Epithelial cell of proximal tubule (primary cell): ENCODE results near the gene HOXD13. TPM values are rescaled to one million over a fixed set of nuclear protein-coding genes. Genes with fewer than 3 reads are reported as not detected.

ENCODE experiments used
- DNase-seq: peaks from one replicate; pipeline ENCODE4 v3.0.0-alpha.2; 2011; ENCODE audit warnings: low read depth
- H3K4me3 ChIP-seq: 2 replicates; pipeline ENCODE4 v1.5.1; 2011; ENCODE audit warnings: low read depth, mild to moderate bottlenecking, low read length
- total RNA-seq: library from RNA; depleted of rRNA; stranded (reverse); fragments of >200 nt; gene quantifications from 2 replicates; pipeline ENCODE4 v1.2.3, GENCODE V29; 2015
- TF ChIP-seq, protein P1 (sequence below): conservative IDR thresholded peaks from 2 replicates; pipeline ENCODE4 v1.5.1; 2012; ENCODE audit warnings: low read depth, mild to moderate bottlenecking, low read length

The HOXD13 gene
- total RNA-seq, 1 donor from 2014 or later = not detected

DNA sequence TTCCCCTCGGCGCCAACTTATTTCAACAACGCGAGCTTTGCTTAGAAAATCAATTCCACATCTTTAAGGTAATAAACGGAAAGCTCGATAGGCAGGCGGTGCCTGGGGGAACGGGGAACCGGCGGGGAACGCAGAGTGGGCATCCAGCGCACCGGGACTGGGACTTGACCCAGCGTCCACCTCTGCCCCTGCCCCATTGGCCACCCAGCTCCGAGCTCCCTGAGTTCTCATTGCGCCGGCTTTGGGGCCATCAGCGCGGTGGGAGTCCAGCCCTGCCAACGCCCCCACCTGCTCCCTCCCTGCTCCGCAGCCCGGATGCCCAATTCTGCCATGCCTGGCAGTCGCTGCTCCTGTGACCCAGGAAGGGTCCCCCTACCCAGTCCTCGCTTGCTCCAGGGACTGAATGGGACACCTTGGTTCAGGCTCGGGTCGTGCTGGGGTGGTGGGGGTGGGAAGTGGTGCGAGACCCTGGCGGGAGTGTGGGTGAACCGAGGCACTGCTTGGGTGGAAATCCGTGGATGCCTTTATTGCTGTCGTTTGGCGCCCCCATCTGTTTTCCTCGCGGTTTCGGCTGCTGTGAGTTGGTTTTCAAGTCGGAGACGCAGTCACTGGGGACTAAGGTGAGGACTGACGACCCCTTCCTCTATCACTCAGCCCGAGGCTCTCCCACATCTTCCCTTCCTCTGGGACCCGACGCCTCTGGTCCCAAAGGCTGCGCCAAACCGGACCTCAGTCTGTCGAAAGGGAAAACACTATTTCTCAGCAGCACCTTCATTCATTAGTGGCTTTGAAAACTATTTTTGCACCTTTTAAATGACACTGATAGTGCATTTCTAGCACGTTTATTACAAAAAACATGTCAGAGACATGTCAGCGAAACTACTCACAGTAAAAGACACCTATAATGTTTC is 6.4 kb upstream of the HOXD13 start:
- H3K4me3 ChIP-seq = no peak overlapping the region
- no peak for DNase-seq
- TF ChIP-seq, protein P1, sequence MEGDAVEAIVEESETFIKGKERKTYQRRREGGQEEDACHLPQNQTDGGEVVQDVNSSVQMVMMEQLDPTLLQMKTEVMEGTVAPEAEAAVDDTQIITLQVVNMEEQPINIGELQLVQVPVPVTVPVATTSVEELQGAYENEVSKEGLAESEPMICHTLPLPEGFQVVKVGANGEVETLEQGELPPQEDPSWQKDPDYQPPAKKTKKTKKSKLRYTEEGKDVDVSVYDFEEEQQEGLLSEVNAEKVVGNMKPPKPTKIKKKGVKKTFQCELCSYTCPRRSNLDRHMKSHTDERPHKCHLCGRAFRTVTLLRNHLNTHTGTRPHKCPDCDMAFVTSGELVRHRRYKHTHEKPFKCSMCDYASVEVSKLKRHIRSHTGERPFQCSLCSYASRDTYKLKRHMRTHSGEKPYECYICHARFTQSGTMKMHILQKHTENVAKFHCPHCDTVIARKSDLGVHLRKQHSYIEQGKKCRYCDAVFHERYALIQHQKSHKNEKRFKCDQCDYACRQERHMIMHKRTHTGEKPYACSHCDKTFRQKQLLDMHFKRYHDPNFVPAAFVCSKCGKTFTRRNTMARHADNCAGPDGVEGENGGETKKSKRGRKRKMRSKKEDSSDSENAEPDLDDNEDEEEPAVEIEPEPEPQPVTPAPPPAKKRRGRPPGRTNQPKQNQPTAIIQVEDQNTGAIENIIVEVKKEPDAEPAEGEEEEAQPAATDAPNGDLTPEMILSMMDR = peak; percentile 60

DNA sequence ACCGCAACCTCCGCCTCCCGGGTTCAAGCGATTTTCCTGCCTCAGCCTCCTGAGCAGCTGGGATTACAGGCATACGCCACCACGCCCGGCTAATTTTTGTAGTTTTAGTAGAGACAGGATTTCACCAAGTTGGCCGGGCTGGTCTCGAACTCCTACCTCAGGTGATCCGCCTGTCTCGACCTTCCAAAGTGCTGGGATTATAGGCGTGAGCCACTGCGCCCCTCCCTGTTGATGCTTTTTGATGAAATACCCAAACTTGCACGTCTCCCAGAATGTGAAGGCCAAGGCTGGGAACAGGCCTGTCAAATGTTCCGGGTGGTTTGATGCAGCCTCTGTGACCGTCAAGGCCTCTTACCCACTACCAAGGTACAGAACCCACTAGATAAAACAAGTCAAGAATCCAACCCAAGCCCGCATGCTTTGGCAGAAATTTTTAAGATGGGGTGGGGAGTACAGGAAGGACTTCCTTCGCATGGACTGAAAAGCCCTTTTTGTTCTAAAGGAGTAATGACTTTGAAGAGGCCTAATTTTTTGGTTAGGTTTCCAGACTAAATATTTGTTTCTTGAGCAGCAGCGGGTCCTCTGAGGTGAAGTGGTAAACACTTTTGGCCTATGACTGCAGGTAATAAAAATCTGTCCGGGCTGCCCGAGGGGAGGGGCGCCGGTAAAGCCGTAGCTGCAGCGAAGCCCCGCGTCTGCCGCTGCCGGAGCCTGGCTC is 5.0 kb upstream of the HOXD13 start:
- DNase-seq = no peak
- TF ChIP-seq, protein P1 = no peak
- peak overlapping the region; percentile 39 for H3K4me3 ChIP-seq

GRCh38 chr2:176088048-176088936 is 4.2 kb upstream of the HOXD13 start:
- H3K4me3 ChIP-seq = peak overlapping the region; percentile 39
- no peak for DNase-seq
- TF ChIP-seq, protein P1 = peak; percentile 72

DNA sequence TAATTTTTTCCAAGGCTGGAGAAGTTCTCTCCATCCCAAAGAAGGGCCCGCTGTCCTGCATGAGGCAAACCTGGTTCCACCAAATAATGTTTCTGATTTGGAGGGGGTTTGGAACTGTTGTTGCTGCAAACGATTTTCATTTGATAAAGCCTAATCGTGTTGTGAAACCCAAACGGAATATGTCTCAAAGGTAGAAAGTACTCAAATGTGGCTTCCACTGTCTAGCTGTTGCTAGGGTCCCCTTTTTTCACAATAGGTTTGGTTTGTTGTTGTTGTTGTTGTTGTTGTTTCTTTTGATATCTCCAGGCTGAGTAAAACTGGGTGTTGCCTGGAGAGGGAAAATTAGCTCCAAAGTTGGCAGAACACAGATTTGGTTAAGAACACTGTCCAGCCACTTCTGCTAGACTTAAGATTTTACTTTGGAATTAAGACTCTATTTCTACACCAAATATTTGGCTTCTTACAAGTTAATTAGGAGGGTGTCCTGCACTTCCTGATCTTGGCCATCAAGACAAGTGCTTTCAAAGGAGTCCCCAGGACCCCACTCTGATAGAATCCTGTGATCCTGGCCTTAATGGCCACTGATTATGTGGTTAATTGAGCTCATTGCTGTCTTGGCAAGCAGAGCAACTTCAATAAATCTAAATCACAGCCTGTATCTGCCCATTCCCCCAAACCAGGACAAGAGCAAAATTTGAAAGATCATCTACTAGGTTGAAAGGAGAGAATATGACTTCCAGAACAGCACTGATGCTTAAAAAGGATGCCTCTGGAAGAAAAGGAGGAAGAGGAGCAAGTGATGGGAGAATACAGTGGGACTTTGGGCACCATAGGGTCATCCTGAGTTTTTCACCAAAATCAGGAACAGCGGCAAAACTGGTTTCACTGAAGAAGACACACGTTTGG is 3.3 kb upstream of the HOXD13 start:
- H3K4me3 ChIP-seq = no peak overlapping the region
- TF ChIP-seq, protein P1 = no peak
- DNase-seq = no peak

- TF ChIP-seq, protein P1 = no peak
- DNase-seq = no peak
- no peak overlapping the region for H3K4me3 ChIP-seq
These were observed 2.6 kb upstream of the HOXD13 start for GRCh38 chr2:176089843-176090395.
